Epidermal melanocyte (primary cell): ENCODE data around the gene GARIN5B.

Experiments
- DNase-seq: peaks from one replicate; pipeline ENCODE4 v3.0.0; 2011; ENCODE audit warnings: low spot score; ENCODE audit not compliant: insufficient read length

Gene GARIN5B

DNA sequence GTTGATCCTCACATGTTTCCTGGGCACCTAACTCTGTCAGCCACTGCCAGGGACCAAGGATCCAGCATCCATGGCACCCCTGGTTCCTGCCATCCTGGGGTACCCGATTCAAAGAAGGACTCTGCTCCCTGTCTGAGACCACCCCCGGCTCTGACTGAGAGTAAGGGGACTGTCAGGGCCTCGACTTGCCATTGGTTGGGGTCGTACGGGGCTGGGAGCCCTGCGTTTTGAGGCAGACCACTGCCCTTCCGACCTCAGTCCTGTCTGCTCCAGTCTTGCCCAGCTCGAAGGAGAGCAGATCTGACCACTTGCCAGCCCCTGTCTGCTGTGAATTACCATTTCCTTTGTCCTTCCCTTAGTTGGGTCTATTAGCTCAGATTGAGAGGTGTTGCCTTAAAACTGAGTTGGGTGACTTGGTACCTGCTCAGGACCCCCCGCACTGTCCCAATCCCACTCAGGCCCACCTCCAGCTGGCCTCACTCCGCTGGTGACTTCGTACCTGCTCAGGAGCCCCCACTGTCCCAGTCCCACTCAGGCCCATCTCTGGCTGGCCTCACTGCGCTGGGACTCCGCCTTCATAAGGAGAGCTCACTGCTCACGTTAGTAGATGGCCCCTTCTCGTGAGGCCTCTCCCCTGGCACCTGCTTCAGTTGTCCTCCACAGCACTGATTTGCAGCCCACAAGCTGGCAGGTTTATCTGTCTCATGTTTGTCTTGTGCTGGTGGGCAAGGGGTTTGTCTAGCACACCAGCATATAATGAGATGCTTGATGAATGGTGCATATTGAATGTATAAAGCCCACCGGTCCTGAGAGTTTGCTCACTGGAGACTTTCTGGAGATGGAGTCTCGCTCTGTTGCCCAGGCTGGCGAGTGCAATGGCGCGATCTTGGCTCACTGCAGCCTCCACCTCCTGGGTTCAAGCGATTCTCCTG, 26.6 kb upstream of the GARIN5B start:
- no peak for DNase-seq

DNA sequence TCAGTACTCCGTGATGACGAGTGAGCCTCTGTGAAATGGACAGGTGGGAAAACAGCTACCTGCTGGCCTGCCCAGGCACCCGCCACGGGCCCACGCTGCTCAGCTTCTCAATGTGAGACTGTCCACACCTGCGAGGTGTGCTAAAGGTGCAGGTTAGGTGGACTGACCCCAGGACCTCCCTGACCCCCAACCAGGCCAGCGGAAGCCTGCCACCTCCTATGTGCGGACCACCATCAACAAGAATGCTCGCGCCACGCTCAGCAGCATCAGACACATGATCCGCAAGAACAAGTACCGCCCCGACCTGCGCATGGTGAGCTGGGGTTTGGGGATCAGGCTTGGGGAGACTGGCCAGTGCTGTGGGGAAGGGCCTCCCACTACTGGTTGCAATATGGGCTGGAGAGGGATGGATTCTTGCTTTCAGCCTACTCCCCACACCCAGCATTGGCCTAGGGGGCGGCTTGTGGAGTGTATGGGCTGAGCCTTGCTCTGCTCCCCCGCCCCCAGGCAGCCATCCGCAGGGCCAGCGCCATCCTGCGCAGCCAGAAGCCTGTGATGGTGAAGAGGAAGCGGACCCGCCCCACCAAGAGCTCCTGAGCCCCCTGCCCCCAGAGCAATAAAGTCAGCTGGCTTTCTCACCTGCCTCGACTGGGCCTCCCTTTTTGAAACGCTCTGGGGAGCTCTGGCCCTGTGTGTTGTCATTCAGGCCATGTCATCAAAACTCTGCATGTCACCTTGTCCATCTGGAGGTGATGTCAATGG, 24.9 kb upstream of the GARIN5B start:
- no peak for DNase-seq

DNA sequence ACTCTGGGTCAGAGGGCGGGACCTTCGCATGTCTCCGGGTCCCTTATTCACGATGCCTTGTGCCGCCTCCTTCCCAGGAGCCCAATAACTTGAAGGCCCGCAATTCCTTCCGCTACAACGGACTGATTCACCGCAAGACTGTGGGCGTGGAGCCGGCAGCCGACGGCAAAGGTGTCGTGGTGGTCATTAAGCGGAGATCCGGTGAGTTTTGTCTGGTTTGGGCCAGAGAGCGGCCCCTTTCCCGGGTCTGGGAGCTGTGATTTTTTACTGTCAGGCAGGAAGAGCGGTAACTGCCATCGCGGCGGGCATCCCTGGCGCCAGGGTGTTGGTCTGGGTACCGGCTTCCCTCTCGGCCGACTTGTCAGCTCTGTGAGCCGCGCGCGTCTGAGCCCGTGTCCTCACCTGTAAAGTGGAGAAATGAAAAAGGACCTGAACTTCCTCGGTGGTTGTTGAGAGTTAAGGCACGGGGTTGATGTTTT, 23.5 kb upstream of the GARIN5B start:
- DNase-seq: no peak

DNA sequence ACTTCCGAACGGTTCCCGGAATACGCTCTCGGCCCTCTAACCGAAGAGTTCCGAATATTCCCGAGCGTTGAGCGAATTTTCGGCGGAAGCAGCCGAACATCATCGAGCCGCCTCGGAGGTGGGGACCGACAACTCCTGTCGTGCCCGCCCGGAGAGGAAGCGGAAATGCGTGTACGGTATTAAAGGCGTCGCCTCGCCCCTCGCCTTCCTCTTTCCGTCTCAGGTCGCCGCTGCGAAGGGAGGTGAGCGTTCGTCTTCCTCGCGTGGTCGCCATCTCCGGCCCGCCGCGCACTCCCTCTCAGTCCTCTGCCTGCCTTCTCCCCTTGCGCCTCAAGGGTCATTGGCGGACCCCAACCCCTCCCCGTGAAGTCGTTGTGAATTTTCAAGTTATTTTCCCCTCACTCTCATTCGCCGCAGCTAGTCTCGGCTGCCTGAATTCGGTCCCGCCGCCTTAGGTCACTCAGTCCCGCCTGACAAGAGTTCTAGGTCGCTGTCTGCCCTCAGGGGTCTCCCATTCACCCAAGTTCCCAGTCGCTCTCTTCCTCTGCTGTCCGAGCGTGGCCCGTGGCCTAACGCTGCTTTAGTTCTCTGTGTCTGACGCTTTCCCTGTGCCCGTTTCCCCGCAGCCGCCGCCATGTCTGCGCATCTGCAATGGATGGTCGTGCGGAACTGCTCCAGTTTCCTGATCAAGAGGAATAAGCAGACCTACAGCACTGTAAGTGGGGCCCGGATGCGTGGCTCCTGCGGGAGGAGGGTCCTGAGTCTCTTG, 22.8 kb upstream of the GARIN5B start, which contains the start of gene RPL28:
TSS of gene RPL28 (plus strand) at position 209 of the 769 bp plus-strand sequence. CDS start at position 635, 426 bp downstream.
- DNase-seq: peak; percentile 96

DNA sequence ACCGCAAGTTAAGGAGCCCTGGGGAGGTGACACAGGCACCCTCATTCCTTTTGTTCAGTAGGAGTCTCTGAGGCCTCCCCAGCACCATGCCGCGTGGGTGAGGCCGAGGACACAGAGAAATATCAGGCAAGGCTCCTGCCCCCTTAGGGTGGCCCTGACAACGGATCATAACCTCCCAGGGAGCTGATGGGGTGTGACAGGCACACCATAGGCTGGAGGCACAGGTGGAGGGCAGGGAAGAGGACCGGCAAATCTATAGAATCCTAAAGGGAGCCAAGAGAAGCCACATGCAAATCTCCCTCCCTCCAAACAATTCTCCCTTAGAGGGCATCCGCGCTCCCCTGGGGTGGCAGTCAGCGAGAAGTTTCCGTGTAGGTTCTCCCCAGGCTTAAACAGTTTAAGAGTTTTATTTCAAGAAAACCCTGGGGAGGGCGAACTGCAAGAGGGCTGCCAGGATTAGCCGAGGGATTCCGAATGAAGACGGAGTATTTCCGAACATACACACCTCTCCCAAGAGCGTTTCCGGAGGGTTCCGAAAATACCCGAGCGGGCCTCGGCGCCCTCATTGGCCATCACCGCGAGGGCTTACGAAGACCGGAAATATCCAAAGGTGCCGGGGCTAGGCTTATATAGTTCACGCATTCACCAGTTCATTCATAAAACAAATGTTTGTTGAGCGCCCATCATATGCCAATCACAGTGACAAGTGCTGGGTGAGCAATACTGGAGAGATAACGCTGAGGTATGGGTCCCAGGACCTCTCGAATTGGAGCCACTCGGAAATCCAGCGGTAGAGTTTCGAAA, 22.1 kb upstream of the GARIN5B start:
- peak; percentile 100 for DNase-seq

DNA sequence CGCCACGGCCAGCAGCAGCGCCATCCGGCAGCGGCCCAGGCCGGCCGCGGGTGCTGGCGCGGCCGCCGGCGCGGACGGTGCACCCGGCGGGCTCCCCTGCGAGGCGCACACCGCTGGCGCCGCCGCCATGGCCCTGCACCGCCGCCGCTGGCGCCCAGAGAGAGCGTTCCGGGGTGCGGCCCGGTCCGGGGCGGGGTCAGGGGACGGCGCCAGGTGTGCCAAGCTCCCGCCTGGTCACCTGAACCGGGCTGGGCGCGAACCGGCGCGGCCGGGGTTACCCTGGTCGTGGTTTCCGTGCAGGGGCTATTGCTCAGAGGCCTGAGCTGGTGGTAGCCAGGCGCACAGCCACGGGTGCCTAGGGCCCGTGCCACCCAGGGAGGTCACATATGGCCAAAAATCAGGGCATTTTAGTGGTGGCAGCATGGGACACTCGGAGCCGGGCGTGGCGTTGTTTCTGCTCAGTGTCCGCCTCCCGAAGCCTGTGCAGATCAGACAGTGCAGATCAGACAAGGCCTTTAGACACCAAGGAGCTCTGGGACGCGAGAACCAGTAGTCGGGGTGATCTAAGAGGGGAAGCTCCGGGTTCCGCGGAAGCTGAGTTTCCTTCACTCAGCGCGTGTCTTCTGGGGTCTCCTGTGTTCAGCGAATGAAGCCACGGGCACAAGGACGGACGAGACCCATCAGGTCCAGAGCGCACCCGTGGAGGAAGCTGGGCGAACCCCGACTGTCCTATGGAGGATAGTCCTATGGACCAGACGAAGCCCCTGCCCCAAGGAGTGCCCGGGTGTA, 21.3 kb upstream of the GARIN5B start, which contains the start of gene TMEM238:
TSS of gene TMEM238 (minus strand) at position 162 of the 789 bp plus-strand sequence. CDS start at position 129, 33 bp downstream.
- no peak for DNase-seq

DNA sequence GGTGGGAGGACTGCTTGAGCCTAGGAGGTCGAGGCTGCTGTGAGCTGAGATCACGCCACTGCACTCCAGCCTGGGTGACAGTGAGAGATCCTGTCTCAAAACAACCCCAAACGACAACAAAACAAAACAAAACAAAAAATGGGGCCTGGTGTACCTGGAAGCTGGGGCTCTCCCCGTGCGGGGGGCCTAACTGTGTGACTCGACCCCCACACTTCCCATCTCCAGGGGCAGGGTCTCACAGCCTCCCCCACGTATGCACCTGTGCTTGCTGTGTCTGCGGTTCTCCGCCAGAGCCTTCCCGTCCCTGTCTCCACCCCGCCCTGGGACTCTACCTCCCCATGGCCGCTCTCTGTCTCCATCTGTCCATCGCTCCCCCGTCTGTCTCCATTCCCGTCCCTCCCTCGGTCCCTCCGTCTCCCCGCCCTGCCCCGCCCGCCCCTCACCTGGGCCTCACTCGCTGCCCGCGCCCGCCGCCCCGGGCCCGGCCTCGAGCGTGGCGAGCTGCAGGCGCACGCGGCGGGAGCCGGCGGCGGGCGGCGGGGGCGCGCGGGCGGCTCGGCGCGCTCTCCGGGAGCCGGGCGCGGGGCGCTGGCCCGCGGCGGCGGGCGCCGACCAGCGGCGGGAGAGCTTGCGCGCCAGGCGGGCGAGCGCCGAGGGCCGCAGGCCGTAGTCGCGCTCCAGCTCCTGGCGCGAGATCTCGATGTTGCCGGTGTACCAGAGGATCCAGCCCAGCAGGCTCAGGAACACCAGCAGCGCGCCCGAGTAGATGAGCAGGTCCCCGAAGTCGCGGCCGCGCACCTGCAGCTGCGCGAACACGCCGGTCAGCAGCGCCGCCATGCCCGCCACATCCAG, 20.4 kb upstream of the GARIN5B start:
- peak; percentile 68 for DNase-seq

DNA sequence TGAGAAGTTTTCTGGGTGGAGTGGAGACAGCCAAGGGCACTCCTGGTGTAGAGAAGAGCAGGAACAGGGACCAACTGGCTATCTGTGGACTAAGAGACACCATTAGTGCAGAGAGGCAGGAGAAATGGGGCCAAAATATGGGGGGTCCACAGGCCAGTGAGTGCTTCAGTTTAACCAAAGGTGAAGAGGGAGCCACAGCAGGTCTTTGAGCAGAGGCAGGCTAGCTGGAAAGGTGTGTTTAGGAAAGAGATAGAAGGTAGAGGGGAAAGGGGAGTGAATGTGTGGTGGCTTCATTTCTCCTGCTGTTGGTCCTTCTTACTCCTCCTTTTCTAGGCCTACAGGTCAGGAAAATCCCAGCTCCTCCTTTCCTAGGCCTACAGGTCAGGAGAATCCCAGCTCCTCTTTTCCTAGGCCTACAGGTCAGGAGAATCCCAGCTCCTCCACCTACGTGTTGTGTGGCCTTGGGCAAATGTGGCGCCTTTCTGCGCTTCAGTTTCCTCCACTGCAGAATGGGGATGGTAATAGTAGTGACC, 19.5 kb upstream of the GARIN5B start:
- no peak for DNase-seq

DNA sequence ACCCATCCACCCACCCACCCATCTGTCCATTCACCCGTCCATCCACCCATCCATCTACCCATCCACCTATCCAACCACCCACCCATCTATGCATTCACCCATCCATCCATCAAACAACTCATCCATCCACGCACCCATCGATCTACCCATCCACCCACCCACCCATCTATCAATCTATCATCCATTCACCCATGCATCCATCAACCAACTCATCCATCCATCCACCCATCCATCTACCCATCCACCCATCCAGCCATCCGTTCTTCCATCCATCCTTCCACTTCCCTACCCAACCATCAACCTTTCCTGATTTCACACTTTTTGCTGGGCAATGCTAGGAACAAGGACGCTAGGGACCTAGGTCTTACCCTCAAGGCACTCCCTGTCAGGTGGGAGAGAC, 19.0 kb upstream of the GARIN5B start:
- DNase-seq: no peak

DNA sequence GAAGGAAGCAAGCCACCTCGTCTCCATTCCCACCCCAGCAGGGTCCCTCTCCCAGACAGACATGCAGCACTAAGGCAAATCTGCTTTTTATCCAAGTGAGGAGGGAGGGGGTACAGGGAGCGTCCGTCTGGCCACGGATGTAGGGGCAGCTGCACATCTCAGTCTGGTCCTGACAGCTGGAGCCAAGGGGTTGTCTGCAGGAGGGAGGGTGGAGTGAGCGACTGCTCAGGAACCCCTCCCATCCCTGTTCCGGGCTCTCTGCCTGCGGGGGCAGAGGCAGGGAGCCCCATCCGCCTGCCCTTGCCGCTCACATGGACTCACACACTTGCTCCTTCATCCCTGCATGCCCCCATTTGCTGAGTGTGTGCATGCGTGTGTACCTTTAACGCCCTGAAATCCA, 16.1 kb upstream of the GARIN5B start:
- no peak for DNase-seq

DNA sequence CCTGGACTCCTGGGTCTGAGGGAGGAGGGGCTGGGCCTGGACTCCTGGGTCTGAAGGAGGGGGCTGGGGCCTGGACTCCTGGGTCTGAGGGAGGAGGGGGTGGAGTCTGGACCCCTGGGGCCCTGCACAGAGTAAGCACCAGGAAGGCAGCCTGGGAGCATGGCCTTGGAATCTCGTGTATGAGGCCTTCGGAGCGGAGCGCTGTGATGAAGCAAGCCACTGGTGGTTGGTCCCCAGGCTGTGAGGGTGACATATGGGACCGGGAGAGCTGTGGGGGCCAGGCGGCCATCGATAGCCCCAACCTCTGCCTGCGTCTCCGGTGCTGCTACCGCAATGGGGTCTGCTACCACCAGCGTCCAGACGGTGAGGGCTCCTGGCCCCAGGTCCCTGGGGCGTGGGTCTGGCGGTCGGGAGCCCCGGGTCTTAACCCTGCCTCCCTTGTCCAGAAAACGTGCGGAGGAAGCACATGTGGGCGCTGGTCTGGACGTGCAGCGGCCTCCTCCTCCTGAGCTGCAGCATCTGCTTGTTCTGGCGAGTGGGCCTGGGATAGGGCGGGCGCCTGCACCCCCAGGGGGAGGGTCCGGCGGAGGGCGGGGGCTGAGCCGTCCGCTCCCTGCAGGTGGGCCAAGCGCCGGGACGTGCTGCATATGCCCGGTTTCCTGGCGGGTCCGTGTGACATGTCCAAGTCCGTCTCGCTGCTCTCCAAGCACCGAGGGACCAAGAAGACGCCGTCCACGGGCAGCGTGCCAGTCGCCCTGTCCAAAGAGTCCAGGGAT, 14.5 kb upstream of the GARIN5B start:
- no peak for DNase-seq

DNA sequence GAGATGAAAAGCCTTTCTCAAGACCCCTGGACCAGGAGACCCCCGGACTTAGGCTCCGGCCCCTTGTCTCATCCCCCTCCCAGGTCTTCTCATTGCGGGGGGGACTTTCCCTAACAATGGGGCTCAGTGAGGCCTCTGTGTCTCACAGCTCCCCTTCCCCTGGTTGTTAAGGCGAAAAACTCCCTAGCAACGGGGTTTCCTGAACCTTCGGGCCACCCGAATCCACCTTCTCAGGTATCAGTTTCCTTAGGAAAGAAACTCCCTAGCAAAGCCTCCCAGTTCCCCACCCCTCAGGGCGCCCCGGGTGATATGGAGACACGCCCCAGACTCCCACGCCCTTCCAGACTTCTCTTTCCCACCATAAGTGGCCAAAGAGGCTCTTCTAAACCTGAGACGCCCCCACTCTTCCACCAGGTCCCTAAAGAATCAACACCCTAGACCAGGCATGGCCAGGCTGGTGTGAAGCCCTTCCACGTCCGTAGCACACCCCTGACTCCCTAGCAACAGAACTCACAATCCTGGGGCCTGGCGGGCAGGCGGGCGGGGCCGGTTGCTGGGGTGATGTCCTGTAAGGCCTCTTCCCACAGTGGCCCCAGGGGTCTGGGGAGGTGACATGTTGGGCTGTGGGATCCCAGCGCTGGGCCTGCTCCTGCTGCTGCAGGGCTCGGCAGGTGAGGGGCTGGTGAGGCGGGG, 13.3 kb upstream of the GARIN5B start, which contains the start of gene TMEM190:
TSS of gene TMEM190 (plus strand) at position 586 of the 693 bp plus-strand sequence. CDS start at position 614, 28 bp downstream.
- DNase-seq: no peak

DNA sequence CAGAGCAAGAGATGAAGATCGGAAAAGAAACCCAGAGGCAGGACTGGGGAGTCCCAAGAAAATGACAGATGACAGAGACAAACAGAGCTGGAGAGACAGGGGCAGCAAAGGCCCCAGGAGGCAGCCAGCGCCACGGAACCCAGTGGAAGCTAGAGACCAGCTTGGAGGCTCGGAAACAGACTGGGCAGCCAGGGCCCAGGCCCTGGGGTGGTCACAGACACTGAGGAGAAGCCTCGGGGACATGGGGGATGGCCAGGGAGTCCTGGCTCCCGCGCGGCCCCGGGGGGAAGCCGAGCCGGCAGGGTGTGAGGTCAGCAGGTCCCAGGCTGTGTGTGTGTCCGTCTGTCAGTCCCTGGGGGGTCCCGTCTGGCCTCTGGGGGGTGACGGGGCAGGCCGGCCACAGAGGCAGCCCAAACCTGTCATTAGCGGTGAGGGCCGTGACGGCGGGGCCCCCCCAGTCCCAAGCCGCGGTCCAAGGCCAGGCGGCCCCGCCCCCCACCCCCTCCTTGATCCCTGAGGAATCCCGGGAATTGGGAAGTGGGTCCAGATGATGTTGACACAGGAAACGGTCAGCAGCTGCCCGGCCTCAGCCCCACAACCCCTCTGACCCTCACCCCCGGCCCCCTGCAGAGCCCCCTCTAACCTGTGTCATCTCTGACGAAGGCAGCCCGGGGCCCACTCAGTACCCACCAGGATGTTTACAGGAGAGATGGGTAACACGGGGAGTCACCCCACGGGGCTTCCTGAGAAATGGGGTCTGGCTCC, 11.1 kb upstream of the GARIN5B start:
- no peak for DNase-seq

DNA sequence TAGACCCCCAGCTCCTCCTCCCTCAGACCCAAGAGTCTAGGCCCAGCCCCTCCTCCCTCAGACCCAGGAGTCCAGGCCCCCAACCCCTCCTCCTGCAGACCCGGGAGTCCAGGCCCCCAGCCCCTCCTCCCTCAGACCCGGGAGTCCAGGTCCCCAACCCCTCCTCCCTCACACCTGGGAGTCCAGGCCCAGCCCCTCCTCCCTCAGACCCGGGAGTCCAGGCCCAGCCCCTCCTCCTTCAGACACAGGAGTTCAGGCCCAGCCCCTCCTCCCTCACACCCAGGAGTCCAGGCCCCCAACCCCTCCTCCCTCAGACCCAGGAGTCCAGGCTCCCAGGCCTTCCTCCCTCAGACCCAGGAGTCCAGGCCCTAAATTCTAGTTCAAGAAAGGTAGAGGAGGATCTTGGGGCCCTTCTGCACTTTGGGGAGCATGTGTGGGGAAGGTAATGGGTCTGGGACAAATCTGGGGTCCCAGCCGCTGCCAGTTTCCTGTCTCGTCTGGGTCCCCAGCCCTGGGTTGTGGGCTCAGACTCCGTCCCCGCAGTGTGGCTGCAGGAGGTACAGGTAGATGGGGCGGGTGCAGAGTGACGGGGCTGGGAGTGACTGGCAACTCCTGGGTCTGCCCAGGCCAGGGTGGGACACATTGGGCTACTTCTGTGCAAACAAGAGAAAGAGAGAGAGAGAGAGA, 10.4 kb upstream of the GARIN5B start:
- DNase-seq: no peak

DNA sequence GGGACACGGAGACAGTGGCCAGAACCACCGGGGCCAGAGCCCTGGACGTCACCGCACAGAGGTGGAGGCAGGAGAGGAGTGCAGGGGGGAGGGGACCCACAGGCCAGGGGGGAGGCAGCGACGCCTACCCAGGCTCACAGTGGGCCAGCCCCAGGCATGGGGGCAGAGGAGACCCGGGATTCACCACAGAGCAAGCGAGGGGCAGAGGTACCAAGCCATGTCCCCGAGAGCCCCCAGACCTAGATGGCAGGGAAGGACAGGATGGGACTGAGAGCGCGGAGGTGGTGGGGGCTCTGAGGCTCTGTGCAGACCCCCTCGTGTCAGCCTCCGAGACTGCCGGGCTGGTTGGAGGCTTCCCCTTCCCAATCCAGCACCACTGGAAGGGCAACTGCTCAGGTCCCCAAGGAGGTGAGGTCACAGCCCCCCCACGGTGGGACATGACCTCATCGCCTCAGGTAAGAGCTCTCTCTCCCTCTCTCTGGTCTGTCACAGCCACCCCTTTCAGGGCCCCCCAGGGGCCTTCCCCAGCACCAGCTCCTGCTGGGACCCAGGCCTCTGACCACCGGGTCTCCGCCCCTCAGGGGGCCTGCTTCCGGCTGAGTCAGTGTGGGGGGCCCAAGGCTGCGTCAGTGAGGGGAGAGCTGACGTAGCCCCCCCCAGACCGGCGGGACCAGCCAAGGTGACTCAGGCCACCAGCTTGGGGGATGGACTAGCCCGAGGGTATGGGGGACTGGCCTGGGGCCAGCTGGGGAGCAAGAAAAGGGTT, 9.4 kb upstream of the GARIN5B start:
- DNase-seq: no peak
